ENCODE results near the gene TUG1. TPM values are rescaled to one million over a fixed set of nuclear protein-coding genes. Genes with fewer than 3 reads are reported as not detected.

The TUG1 gene
- total and polyA plus RNA-seq, 9 of the 15 experiments (the other 6 are each of a cell fraction or from before 2014, with no cell fraction given): 24.7 to 132 (median 58.9) TPM

GRCh38 chr22:30996462-30996861 lies 27.4 kb downstream of the TUG1 start (continued):
- TF ChIP-seq PKNOX1 (IDR thresholded peaks at IDR 0.05) (peak; percentile 77), ZNF239 (CRISPR knock-in tag; IDR thresholded peaks at IDR 0.05) (peak; percentile 77), POLR3A (IDR thresholded peaks at IDR 0.05; ENCODE audit: borderline replicate concordance, extremely low read depth, insufficient read depth, insufficient read length) (no peak), PBX2 (CRISPR knock-in tag; IDR thresholded peaks at IDR 0.05; ENCODE audit: low read depth) (no peak), PBX2 (tag; conservative IDR thresholded peaks at IDR 0.05; ENCODE audit: low read depth) (peak; percentile 34; the same call in 1 of the 2 replicates), RERE (CRISPR knock-in tag; IDR thresholded peaks at IDR 0.05; ENCODE audit: borderline replicate concordance) (no peak), EP400 (IDR thresholded peaks at IDR 0.05) (no peak), U2AF1 (optimal IDR thresholded peaks at IDR 0.05; ENCODE audit: low read depth, low read length) (no peak), EZH2 (IDR thresholded peaks at IDR 0.05; ENCODE audit: borderline replicate concordance, low read depth, low read length) (no peak), ETV5 (CRISPR knock-in tag; IDR thresholded peaks at IDR 0.05; ENCODE audit: low read depth) (no peak), ARID2 (IDR thresholded peaks at IDR 0.05) (no peak), ZNF655 (CRISPR knock-in tag; IDR thresholded peaks at IDR 0.05) (no peak), ZNF143 (CRISPR knock-in tag; IDR thresholded peaks at IDR 0.05) (no peak), ZNF184 (CRISPR knock-in tag; IDR thresholded peaks at IDR 0.05) (no peak), ZNF512 (tag; IDR thresholded peaks at IDR 0.05) (no peak)
